RWPE2 (cell line): ENCODE results near the gene GPR89B.

ENCODE experiments used
- ATAC-seq: fragments of 200-7000 bp; cut with Tn5 transposase; 3 replicates; pipeline ENCODE4 v1.9.1; 2021; ENCODE audit warnings: low read depth
- DNase-seq: peaks from one replicate; pipeline ENCODE4 v3.0.0-alpha.2; 2020; ENCODE audit warnings: low spot score
- H3K27ac ChIP-seq: fragments of 450-650 bp; 2 replicates; pipeline ENCODE4 v1.5.1; 2017; ENCODE audit warnings: mild to moderate bottlenecking; ENCODE audit not compliant: poor library complexity, severe bottlenecking
- H3K27me3 ChIP-seq: fragments of 250-450 bp; sonication (Bioruptor Pico); 2 replicates; pipeline ENCODE4 v1.5.1; 2021; ENCODE audit warnings: mild to moderate bottlenecking, moderate library complexity; ENCODE audit not compliant: insufficient read depth, poor library complexity, severe bottlenecking
- H3K36me3 ChIP-seq: fragments of 250-450 bp; sonication (Bioruptor Pico); 2 replicates; pipeline ENCODE4 v1.5.1; 2020; ENCODE audit warnings: low read depth, mild to moderate bottlenecking, moderate library complexity
- H3K4me1 ChIP-seq: fragments of 250-450 bp; sonication (Bioruptor Pico); 2 replicates; pipeline ENCODE4 v1.5.1; 2021; ENCODE audit warnings: mild to moderate bottlenecking, moderate library complexity; ENCODE audit not compliant: insufficient read depth, poor library complexity, severe bottlenecking
- H3K4me3 ChIP-seq: fragments of 250-450 bp; sonication (Bioruptor Pico); 2 replicates; pipeline ENCODE4 v1.5.1; 2021; ENCODE audit warnings: mild to moderate bottlenecking, moderate library complexity; ENCODE audit not compliant: severe bottlenecking
- H3K9me3 ChIP-seq: fragments of 250-450 bp; sonication (Bioruptor Pico); 2 replicates; pipeline ENCODE4 v1.5.1; 2021; ENCODE audit warnings: mild to moderate bottlenecking, moderate library complexity; ENCODE audit not compliant: severe bottlenecking
- TF ChIP-seq, protein P1 (sequence below): fragments of 450-650 bp; IDR thresholded peaks from one replicate; pipeline ENCODE4 v1.5.1; 2017; ENCODE audit warnings: mild to moderate bottlenecking, moderate library complexity; ENCODE audit not compliant: poor library complexity, severe bottlenecking

The GPR89B gene

DNA sequence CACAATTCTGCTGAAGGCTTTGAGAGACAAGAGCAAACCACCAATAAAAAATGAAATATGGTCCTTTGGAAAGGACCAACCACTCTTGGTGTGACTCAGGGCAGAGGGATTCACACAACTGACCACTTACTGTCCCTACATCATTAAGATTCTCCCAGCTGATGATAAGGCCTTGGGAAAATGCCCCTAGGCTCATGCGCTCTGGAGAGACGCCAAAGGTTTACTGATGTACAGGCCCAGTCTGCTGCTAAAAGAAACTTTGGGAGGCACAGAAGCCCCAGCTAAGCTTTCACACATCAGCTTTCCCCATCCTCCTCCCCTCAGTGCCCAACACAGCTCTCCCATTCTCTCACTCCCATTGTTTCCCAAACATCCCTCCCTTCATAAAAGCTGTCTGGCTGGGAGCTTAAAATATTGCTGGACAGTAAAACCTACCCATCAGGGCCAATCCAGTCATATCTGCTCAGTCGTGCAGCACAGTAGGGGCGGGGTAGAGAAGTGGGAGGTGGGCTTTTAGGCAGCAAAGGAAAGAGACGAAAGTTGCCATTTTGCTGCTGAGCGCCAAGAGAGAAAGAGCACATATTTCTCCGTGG, 25.9 kb upstream of the GPR89B start, which contains the start of gene GJA8:
TSS of gene GJA8 (plus strand) at position 543 of the 593 bp plus-strand sequence. CDS start 5,161 bp downstream, outside the sequence.
- peaks cover under 1% of the 10 kb centered on the region for H3K4me1 ChIP-seq
- no peak within 1 kb of the TSS for H3K4me3 ChIP-seq
- no peaks in the 10 kb centered on the region for H3K27me3 ChIP-seq
- DNase-seq (no peak), ATAC-seq (no peak)
- no peaks in the 10 kb centered on the region for H3K9me3 ChIP-seq
- TF ChIP-seq, protein P1, sequence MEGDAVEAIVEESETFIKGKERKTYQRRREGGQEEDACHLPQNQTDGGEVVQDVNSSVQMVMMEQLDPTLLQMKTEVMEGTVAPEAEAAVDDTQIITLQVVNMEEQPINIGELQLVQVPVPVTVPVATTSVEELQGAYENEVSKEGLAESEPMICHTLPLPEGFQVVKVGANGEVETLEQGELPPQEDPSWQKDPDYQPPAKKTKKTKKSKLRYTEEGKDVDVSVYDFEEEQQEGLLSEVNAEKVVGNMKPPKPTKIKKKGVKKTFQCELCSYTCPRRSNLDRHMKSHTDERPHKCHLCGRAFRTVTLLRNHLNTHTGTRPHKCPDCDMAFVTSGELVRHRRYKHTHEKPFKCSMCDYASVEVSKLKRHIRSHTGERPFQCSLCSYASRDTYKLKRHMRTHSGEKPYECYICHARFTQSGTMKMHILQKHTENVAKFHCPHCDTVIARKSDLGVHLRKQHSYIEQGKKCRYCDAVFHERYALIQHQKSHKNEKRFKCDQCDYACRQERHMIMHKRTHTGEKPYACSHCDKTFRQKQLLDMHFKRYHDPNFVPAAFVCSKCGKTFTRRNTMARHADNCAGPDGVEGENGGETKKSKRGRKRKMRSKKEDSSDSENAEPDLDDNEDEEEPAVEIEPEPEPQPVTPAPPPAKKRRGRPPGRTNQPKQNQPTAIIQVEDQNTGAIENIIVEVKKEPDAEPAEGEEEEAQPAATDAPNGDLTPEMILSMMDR: no peak
- H3K36me3 ChIP-seq: no peaks in the 10 kb centered on the region
- H3K27ac ChIP-seq: no peak within 1 kb of the TSS

DNA sequence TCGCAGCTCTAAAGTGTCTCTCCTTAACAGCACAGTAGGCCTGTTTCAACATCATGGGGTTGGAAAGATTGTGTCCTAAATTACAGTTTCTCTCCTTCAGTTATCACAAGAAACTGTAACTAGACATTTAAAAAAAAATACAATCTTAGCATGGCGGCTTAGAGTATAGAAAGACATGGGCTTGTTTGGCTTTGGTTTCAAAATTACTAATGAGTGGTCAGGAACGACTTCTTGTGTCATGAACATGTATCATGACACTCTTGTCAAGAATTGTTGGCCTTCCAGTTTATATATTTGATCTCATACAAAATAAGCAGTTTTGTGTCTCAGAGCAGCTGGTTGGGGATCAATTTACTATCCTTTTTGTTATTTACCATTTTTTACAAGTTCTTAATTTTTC, 23.5 kb upstream of the GPR89B start:
- TF ChIP-seq, protein P1: no peak
- no peak for ATAC-seq
- no peaks in the 10 kb centered on the region for H3K4me1 ChIP-seq
- H3K36me3 ChIP-seq: no peaks in the 10 kb centered on the region
- no peaks in the 10 kb centered on the region for H3K9me3 ChIP-seq
- H3K27me3 ChIP-seq: no peaks in the 10 kb centered on the region
- DNase-seq: no peak
- no peak overlapping the region for H3K27ac ChIP-seq
- no peak overlapping the region for H3K4me3 ChIP-seq

DNA sequence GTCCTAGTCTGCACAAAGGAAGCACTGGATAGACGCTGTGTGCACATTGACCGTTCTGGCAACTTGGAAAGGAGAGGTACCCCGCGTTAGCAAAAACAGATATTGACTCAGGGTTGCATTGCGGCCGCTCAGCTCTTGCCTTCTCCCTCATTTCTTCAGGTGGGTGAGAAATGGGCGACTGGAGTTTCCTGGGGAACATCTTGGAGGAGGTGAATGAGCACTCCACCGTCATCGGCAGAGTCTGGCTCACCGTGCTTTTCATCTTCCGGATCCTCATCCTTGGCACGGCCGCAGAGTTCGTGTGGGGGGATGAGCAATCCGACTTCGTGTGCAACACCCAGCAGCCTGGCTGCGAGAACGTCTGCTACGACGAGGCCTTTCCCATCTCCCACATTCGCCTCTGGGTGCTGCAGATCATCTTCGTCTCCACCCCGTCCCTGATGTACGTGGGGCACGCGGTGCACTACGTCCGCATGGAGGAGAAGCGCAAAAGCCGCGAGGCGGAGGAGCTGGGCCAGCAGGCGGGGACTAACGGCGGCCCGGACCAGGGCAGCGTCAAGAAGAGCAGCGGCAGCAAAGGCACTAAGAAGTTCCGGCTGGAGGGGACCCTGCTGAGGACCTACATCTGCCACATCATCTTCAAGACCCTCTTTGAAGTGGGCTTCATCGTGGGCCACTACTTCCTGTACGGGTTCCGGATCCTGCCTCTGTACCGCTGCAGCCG, 20.3 kb upstream of the GPR89B start:
- no peaks in the 10 kb centered on the region for H3K4me1 ChIP-seq
- TF ChIP-seq, protein P1: no peak

DNA sequence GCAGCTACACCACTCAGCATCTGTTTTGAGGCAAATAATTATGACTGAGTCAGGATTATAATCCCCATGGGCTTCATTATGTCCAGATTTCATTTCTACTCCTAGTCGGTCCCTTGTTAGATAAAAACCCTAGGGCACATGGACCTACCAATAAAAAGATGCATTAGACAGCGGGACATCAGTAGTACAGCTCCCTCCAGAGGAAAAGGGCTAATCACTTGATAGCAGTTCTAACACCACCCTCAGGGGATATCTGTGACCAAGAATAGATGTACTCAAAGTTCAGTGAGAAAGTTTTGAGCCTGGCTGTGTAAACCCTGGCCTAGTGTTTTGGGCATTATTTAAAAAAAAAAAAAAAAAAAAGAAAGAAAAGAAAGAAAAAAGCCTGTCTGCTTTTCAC, 15.7 kb upstream of the GPR89B start:
- Histone ChIP-seq H3K4me3 (no peak overlapping the region), H3K36me3 (no peaks in the 10 kb centered on the region), H3K4me1 (no peaks in the 10 kb centered on the region), H3K9me3 (no peaks in the 10 kb centered on the region), H3K27me3 (no peaks in the 10 kb centered on the region), H3K27ac (no peak overlapping the region)
- DNase-seq: no peak
- TF ChIP-seq, protein P1: no peak
- ATAC-seq: no peak

More for the DNA sequence above, 20.3 kb upstream of the GPR89B start:
- no peaks in the 10 kb centered on the region for H3K36me3 ChIP-seq
- no peak overlapping the region for H3K4me3 ChIP-seq
- DNase-seq (no peak), ATAC-seq (no peak)
- H3K27me3 ChIP-seq: no peaks in the 10 kb centered on the region
- H3K27ac ChIP-seq: no peak overlapping the region
- H3K9me3 ChIP-seq: no peaks in the 10 kb centered on the region

DNA sequence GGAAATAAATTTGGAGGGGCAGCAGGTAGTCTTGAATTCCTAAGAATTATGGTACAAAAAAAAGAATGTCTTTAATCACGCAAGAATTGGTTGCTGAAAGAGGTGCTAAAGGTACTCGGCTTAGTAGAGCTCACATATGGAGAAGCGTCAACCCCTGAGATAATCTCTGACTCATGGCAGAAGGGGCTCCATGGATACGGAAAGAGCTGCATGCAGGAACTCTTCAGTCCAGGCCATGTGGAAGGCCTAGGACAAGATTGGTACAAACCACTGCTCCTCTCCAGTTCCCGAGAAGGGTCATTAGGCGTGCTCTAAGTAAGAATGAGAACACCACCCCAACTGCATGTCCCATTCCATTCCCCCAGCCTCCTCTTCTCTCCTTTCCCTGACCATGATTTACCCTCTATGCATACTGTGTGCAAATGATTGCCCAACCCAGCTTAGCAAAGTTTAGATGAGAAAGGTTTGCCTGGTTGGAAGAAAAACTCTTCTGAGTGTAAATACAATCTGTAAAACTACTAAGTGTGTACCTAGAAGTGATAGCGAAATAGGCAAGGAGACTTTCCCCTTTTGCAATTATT, 14.8 kb upstream of the GPR89B start:
- no peak for ATAC-seq
- TF ChIP-seq, protein P1: no peak
- no peaks in the 10 kb centered on the region for H3K9me3 ChIP-seq
- H3K4me3 ChIP-seq: no peak overlapping the region
- H3K27ac ChIP-seq: no peak overlapping the region
- DNase-seq: no peak
- H3K4me1 ChIP-seq: no peaks in the 10 kb centered on the region
- H3K36me3 ChIP-seq: no peaks in the 10 kb centered on the region
- H3K27me3 ChIP-seq: no peaks in the 10 kb centered on the region
